ENCODE data around the gene BUD31. TPM values are rescaled to one million over a fixed set of nuclear protein-coding genes. Genes with fewer than 3 reads are reported as not detected.

Gene BUD31
- total and polyA plus RNA-seq, 2 of the 8 experiments (the other 6 are each of a cell fraction or from before 2014, with no cell fraction given): 46.7 to 114 TPM

GRCh38 chr7:99452541-99452940, 43.8 kb downstream of the BUD31 start (continued):
- TF ChIP-seq, protein P1, sequence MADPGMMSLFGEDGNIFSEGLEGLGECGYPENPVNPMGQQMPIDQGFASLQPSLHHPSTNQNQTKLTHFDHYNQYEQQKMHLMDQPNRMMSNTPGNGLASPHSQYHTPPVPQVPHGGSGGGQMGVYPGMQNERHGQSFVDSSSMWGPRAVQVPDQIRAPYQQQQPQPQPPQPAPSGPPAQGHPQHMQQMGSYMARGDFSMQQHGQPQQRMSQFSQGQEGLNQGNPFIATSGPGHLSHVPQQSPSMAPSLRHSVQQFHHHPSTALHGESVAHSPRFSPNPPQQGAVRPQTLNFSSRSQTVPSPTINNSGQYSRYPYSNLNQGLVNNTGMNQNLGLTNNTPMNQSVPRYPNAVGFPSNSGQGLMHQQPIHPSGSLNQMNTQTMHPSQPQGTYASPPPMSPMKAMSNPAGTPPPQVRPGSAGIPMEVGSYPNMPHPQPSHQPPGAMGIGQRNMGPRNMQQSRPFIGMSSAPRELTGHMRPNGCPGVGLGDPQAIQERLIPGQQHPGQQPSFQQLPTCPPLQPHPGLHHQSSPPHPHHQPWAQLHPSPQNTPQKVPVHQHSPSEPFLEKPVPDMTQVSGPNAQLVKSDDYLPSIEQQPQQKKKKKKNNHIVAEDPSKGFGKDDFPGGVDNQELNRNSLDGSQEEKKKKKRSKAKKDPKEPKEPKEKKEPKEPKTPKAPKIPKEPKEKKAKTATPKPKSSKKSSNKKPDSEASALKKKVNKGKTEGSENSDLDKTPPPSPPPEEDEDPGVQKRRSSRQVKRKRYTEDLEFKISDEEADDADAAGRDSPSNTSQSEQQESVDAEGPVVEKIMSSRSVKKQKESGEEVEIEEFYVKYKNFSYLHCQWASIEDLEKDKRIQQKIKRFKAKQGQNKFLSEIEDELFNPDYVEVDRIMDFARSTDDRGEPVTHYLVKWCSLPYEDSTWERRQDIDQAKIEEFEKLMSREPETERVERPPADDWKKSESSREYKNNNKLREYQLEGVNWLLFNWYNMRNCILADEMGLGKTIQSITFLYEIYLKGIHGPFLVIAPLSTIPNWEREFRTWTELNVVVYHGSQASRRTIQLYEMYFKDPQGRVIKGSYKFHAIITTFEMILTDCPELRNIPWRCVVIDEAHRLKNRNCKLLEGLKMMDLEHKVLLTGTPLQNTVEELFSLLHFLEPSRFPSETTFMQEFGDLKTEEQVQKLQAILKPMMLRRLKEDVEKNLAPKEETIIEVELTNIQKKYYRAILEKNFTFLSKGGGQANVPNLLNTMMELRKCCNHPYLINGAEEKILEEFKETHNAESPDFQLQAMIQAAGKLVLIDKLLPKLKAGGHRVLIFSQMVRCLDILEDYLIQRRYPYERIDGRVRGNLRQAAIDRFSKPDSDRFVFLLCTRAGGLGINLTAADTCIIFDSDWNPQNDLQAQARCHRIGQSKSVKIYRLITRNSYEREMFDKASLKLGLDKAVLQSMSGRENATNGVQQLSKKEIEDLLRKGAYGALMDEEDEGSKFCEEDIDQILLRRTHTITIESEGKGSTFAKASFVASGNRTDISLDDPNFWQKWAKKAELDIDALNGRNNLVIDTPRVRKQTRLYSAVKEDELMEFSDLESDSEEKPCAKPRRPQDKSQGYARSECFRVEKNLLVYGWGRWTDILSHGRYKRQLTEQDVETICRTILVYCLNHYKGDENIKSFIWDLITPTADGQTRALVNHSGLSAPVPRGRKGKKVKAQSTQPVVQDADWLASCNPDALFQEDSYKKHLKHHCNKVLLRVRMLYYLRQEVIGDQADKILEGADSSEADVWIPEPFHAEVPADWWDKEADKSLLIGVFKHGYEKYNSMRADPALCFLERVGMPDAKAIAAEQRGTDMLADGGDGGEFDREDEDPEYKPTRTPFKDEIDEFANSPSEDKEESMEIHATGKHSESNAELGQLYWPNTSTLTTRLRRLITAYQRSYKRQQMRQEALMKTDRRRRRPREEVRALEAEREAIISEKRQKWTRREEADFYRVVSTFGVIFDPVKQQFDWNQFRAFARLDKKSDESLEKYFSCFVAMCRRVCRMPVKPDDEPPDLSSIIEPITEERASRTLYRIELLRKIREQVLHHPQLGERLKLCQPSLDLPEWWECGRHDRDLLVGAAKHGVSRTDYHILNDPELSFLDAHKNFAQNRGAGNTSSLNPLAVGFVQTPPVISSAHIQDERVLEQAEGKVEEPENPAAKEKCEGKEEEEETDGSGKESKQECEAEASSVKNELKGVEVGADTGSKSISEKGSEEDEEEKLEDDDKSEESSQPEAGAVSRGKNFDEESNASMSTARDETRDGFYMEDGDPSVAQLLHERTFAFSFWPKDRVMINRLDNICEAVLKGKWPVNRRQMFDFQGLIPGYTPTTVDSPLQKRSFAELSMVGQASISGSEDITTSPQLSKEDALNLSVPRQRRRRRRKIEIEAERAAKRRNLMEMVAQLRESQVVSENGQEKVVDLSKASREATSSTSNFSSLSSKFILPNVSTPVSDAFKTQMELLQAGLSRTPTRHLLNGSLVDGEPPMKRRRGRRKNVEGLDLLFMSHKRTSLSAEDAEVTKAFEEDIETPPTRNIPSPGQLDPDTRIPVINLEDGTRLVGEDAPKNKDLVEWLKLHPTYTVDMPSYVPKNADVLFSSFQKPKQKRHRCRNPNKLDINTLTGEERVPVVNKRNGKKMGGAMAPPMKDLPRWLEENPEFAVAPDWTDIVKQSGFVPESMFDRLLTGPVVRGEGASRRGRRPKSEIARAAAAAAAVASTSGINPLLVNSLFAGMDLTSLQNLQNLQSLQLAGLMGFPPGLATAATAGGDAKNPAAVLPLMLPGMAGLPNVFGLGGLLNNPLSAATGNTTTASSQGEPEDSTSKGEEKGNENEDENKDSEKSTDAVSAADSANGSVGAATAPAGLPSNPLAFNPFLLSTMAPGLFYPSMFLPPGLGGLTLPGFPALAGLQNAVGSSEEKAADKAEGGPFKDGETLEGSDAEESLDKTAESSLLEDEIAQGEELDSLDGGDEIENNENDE (IDR thresholded peaks at IDR 0.05; ENCODE audit: insufficient replicate concordance, low read length): no peak
